ENCODE measurements around the gene ZNF462.

GRCh38 chr9:106818034-106818433 lies 44.9 kb upstream of the ZNF462 start:
- TF ChIP-seq, protein P1, sequence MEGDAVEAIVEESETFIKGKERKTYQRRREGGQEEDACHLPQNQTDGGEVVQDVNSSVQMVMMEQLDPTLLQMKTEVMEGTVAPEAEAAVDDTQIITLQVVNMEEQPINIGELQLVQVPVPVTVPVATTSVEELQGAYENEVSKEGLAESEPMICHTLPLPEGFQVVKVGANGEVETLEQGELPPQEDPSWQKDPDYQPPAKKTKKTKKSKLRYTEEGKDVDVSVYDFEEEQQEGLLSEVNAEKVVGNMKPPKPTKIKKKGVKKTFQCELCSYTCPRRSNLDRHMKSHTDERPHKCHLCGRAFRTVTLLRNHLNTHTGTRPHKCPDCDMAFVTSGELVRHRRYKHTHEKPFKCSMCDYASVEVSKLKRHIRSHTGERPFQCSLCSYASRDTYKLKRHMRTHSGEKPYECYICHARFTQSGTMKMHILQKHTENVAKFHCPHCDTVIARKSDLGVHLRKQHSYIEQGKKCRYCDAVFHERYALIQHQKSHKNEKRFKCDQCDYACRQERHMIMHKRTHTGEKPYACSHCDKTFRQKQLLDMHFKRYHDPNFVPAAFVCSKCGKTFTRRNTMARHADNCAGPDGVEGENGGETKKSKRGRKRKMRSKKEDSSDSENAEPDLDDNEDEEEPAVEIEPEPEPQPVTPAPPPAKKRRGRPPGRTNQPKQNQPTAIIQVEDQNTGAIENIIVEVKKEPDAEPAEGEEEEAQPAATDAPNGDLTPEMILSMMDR (conservative IDR thresholded peaks at IDR 0.05) = no peak
- no peak for TF ChIP-seq ZFX (IDR thresholded peaks at IDR 0.05)
